H1 (cell line): Measurements from ENCODE around the gene TMEM97. TPM values are rescaled to one million over a fixed set of nuclear protein-coding genes. Genes with fewer than 3 reads are reported as not detected.

ENCODE experiments used
- EZH2 ChIP-seq: fragments of 200-600 bp; sonication (generic); IDR thresholded peaks from 2 replicates; pipeline ENCODE4 v1.7.1; 2012; ENCODE audit warnings: low read depth, mild to moderate bottlenecking, moderate library complexity, low read length, inconsistent platforms; ENCODE audit not compliant: severe bottlenecking
- HDAC2 ChIP-seq, 2 experiments: fragments of 300-600 bp in 1 of 2; sonication (generic) in 1 of 2; IDR thresholded peaks; 2 replicates each; pipeline ENCODE4 v1.6.1; 2011 to 2012; ENCODE audit warnings: low read depth in 2 of 2, low read length in 2 of 2, mild to moderate bottlenecking in 2 of 2, moderate library complexity in 2 of 2, borderline replicate concordance in 1 of 2, inconsistent platforms in 1 of 2
- microRNA-seq, 2 experiments: library from miRNA; unstranded; fragments of <30 nt; microRNA quantifications; one replicate each; pipeline versions ENCODE4 to v1.2.0, GENCODE V29; 2016 to 2020; ENCODE audit warnings: borderline microRNAs expressed in 2 of 2, borderline number of aligned reads in 2 of 2, borderline replicate concordance in 1 of 2
- polyA plus RNA-seq, 7 experiments: library from polyadenylated mRNA; depleted of rRNA in 3 of 7; stranded (reverse) in 5 of 7; unstranded in 2 of 7; fragments of >200 nt in 5 of 7; fragments of 200-250 nt in 2 of 7; gene quantifications; 1 replicate in 5 of 7; 2 replicates in 1 of 7; 4 replicates in 1 of 7; pipeline versions ENCODE4 v1.2.1 to v1.2.3, GENCODE V29; 2011 to 2013; ENCODE audit warnings: missing spikeins in 2 of 7, mixed read lengths in 2 of 7
- total RNA-seq: library from RNA; stranded (reverse); fragmentation: NEBNext Ultra II Directional; extraction: Animal tissue kit (Norgen Biotek cat#: 25700); gene quantifications from 2 replicates; pipeline ENCODE4 v1.2.1, GENCODE V29; 2021

Gene TMEM97
- total and polyA plus RNA-seq, 2 of the 8 experiments (the other 6 are each of a cell fraction or from before 2014, with no cell fraction given) = 126 to 130 TPM

GRCh38 chr17:28372945-28373274 lies 53.9 kb downstream of the TMEM97 start (continued):
- TF ChIP-seq EZH2 (no peak), HDAC2 (IDR thresholded peaks at IDR 0.05; ENCODE audit: borderline replicate concordance in 1 of 2, low read depth in 2 of 2, low read length in 2 of 2) (no peak)

Small RNA genes within 50 kb of the gene (microRNA-seq; reads per million reads assigned to microRNA genes)
- 0 to 0.20 reads per million in 2 experiments for gene MIR4723

Other genes starting within 250 kb of the TMEM97 start
- gene IFT20, start 16.3 kb downstream of the TMEM97 start, total RNA-seq = 19.3 and 21.0 TPM in 2 replicates
- 9.0 and 11.7 TPM in 2 replicates for gene IFT20, start 16.3 kb downstream of the TMEM97 start, polyA plus RNA-seq (2011; rRNA removed)
- 19.5 and 22.8 TPM in 2 replicates for gene TNFAIP1, start 16.6 kb downstream of the TMEM97 start, total RNA-seq
- 16.9 and 19.9 TPM in 2 replicates for gene TNFAIP1, start 16.6 kb downstream of the TMEM97 start, polyA plus RNA-seq (2011; rRNA removed)
- gene POLDIP2, start 38.3 kb downstream of the TMEM97 start, total RNA-seq = 74.0 and 75.3 TPM in 2 replicates
- 76.1 and 92.3 TPM in 2 replicates for gene POLDIP2, start 38.3 kb downstream of the TMEM97 start, polyA plus RNA-seq (2011; rRNA removed)
- not detected in 2 replicates for gene SEBOX, start 46.0 kb downstream of the TMEM97 start, total RNA-seq
- not detected in 2 replicates for gene SEBOX, start 46.0 kb downstream of the TMEM97 start, polyA plus RNA-seq (2011; rRNA removed)
- gene VTN, start 51.1 kb downstream of the TMEM97 start, total RNA-seq = not detected in 2 replicates
- 0.18 and 0.38 TPM in 2 replicates for gene VTN, start 51.1 kb downstream of the TMEM97 start, polyA plus RNA-seq (2011; rRNA removed)
- gene SARM1, start 52.5 kb downstream of the TMEM97 start, total RNA-seq = 6.5 and 9.2 TPM in 2 replicates
- 5.8 and 6.1 TPM in 2 replicates for gene SARM1, start 52.5 kb downstream of the TMEM97 start, polyA plus RNA-seq (2011; rRNA removed)
- 7.1 and 8.7 TPM in 2 replicates for gene SLC46A1, start 87.0 kb downstream of the TMEM97 start, total RNA-seq
- 5.3 and 5.9 TPM in 2 replicates for gene SLC46A1, start 87.0 kb downstream of the TMEM97 start, polyA plus RNA-seq (2011; rRNA removed)
- gene SLC13A2, start 154.4 kb downstream of the TMEM97 start, total RNA-seq = not detected in 2 replicates
- gene SLC13A2, start 154.4 kb downstream of the TMEM97 start, polyA plus RNA-seq (2011; rRNA removed) = not detected in 2 replicates
- gene FOXN1, start 187.1 kb downstream of the TMEM97 start, total RNA-seq = not detected in 2 replicates
- not detected in 2 replicates for gene FOXN1, start 187.1 kb downstream of the TMEM97 start, polyA plus RNA-seq (2011; rRNA removed)
- 43.5 and 44.1 TPM in 2 replicates for gene UNC119, start 233.4 kb downstream of the TMEM97 start, total RNA-seq
- gene UNC119, start 233.4 kb downstream of the TMEM97 start, polyA plus RNA-seq (2011; rRNA removed) = 94.4 and 122 TPM in 2 replicates